ENCODE data around the gene HMG20A.

The HMG20A gene

GRCh38 chr15:77521206-77521605 lies 100.5 kb downstream of the HMG20A start:
- no peak for DNase-seq (ENCODE audit: extremely low read depth, low read depth)
- TF ChIP-seq, protein P1, sequence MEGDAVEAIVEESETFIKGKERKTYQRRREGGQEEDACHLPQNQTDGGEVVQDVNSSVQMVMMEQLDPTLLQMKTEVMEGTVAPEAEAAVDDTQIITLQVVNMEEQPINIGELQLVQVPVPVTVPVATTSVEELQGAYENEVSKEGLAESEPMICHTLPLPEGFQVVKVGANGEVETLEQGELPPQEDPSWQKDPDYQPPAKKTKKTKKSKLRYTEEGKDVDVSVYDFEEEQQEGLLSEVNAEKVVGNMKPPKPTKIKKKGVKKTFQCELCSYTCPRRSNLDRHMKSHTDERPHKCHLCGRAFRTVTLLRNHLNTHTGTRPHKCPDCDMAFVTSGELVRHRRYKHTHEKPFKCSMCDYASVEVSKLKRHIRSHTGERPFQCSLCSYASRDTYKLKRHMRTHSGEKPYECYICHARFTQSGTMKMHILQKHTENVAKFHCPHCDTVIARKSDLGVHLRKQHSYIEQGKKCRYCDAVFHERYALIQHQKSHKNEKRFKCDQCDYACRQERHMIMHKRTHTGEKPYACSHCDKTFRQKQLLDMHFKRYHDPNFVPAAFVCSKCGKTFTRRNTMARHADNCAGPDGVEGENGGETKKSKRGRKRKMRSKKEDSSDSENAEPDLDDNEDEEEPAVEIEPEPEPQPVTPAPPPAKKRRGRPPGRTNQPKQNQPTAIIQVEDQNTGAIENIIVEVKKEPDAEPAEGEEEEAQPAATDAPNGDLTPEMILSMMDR (IDR thresholded peaks at IDR 0.05; ENCODE audit: low read depth, low read length), result no peak

DNA sequence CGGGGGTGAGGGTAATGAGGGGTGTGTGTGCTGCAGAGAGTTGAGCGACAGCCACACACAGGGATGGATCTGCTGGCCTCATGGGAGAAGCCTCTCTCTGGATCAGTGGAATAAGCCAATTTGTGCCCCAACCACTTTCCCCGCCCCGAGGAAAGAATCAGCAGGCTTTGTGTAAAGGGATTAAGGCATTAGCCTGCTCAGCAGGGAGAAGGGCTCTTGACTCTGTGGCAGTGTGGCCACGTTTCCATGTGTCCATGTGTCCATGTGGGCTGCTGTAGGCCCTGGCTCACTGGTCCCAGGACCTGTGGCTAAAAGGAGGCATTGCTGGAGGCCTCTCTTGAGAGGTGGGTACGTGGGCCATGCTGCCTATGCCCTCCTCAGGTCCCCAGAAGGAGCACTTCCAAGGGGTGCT lies 104.7 kb downstream of the HMG20A start:
- no peak for DNase-seq (ENCODE audit: extremely low read depth, low read depth)
- TF ChIP-seq, protein P1 (IDR thresholded peaks at IDR 0.05; ENCODE audit: low read depth, low read length), result no peak

DNA sequence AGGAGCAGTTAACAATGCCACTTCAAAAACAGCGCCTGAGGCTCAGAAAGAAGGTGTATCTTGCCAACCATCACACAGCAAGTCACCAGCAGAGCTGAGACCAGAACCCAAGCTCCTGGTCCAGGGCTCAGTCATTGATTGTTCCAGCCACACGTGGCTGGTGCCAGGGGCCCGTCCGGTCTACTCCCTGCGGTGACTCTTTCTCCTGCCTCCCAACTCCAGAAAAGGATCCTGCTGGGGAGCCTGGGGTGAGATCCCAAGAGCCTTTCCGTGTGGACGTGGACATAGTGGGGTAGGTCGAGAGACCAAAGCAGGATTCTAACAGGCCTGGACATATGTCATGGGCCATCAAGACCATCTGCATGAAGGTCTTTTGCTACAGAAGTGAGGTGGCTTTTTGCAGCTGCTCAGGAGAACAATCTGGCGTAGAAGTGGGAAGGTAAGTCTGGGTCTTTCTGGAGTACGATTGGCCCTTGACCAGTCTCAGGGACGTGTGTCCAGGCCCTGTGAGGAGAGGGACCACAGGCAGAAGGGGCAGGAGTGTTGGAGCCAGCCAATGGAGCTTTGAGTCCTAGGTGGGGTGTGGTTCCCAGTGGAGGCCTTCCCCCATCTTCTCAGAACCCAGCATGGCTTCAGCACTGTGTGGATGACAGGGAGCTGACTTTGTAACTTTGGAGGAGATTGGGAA lies 105.4 kb downstream of the HMG20A start:
- TF ChIP-seq, protein P1 (IDR thresholded peaks at IDR 0.05; ENCODE audit: low read depth, low read length), result no peak
- no peak for DNase-seq (ENCODE audit: extremely low read depth, low read depth)

DNA sequence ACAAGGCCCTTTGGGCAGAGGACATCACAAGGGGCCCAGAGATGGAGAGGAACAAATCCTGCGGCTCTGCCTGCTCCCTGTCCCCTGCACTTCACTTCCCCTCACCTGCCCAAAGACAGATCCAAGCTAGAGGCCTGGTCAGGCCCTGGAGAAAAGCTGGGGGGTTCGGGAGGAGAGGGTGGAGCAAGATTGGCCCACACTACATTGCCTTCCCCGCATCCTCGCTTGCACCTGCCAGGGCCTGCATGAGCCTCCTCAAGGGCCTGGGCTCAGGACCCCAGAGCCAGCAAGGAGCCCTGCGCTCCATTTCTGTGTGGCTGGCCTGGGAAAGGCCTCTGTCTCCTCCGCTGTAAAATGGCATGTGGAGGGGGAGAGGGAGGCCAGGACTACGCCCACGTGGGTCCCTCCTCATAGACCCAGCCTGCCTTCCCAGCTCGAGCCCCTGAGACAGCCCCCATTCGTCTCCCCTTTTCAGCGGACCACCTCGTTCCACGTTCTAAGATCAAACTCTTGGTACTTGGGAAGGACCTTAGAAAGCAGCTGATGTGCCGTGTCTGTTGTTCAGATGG lies 106.0 kb downstream of the HMG20A start:
- no peak for DNase-seq (ENCODE audit: extremely low read depth, low read depth)
- TF ChIP-seq, protein P1 (IDR thresholded peaks at IDR 0.05; ENCODE audit: low read depth, low read length), result no peak

DNA sequence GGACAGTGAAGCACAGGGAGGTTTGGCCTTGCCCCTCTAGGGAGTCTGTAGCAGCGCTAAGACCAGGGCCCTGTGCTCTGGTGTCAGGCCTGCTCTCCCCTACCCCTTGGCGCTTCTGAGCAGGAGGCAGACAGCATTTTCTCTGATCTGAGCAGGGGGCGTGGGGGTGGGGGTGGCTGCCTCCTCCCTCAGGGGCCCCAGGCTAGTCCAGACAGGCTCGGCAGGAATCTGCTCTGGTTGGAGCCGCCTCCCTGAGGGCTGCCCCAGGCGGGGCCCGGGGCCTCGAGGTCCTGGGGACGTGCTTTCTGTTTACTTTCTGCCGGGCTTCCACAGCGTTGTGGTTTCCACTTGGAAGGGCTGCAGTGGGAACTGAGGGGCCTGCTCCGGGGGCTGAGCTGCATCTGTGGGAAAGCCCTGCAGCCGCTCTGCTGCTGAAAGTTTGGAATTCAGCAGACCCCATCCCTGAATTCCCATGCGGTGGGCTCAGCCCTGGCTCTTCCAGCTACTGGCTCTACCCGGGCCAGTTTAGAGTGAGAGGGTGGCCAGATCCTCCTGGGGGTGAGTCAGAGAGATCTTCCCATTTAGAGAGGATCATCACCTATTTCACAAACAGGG lies 106.6 kb downstream of the HMG20A start:
- TF ChIP-seq, protein P1 (IDR thresholded peaks at IDR 0.05; ENCODE audit: low read depth, low read length), result no peak
- no peak for DNase-seq (ENCODE audit: extremely low read depth, low read depth)

DNA sequence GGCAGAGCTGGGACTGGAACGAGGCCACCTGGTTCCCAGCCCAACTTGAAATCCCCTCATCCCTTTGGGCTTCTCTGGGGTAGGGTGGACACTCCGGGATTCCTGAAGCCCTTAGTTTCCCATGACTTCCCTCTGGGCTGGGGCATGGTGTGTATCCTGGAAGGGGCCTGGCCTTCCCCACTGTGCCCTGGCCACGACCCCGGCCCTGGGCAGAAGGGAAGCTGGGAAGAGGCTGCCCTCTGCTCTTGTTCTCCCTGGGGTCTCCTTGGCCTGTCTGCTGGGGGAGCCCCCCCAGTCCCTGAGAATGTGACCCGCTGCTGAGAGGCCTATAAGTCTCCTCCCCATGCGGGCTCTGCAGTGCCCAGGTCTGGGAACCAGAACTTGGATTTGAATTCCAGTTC lies 107.1 kb downstream of the HMG20A start:
- TF ChIP-seq, protein P1 (IDR thresholded peaks at IDR 0.05; ENCODE audit: low read depth, low read length), result no peak
- no peak for DNase-seq (ENCODE audit: extremely low read depth, low read depth)

DNA sequence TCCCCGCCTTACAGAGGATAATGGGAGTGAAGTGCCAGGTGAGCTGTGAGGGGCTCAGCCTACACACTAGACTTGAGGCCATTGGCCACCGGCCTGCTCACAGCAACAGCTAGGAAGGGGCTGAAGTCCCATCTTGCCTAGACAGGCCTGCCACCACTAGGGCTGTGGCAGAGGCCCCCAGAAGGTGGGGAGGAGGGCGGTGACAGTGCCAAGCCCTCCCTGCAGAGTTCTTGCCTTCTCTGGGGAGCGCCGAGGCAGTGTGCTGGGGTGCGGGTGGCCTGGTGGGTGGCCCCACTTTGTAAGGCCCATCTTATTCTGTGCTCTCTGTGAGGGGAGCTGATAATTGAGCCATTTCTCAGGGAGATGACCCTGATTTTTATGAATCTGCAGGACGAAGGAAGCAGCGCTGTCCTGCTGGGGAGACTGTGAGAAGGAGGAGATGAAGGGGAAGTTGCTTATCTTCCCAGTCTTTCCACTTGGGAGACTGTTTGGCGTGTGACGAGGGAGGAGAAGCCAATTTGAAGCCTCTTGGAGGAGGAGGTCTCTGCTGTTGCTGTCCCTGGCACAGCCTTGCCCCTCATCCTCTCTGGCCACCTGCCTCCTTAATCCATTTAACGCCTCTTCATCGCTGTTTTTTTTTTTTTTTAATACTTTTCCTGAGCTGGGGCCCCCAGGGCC lies 107.7 kb downstream of the HMG20A start:
- no peak for DNase-seq (ENCODE audit: extremely low read depth, low read depth)
- TF ChIP-seq, protein P1 (IDR thresholded peaks at IDR 0.05; ENCODE audit: low read depth, low read length), result no peak
